Measurements from ENCODE around the gene CA9. TPM values are rescaled to one million over a fixed set of nuclear protein-coding genes. Genes with fewer than 3 reads are reported as not detected.
A peak's percentile ranks its signal among the peaks of the same experiment; 100 is the strongest.

Gene CA9
- total RNA-seq, 1 donor from 2014 or later = 0.98 TPM

GRCh38 chr9:35682520-35683315 lies 9.0 kb downstream of the CA9 start:
- no peak overlapping the region for H3K4me3 ChIP-seq
- peaks cover 13% of the 10 kb centered on the region for H3K4me1 ChIP-seq

GRCh38 chr9:35683323-35683722 lies 9.6 kb downstream of the CA9 start:
- Histone ChIP-seq H3K27ac (no peak overlapping the region), H3K4me3 (no peak overlapping the region), H3K4me1 (peaks cover 19% of the 10 kb centered on the region), H3K36me3 (peaks cover 0 to 11% of the 10 kb centered on the region in 2 donors), H3K9me3 (no peaks in the 10 kb centered on the region), H3K27me3 (no peaks in the 10 kb centered on the region)
- no peak for TF ChIP-seq POLR2A (IDR thresholded peaks at IDR 0.05)
- no peak for TF ChIP-seq POLR2AphosphoS5 (IDR thresholded peaks at IDR 0.05; ENCODE audit: insufficient read depth in 1 of 2, low read depth in 1 of 2)
- no peak for TF ChIP-seq CTCF (IDR thresholded peaks at IDR 0.05)
- DNase-seq (ENCODE audit: extremely low spot score in 2 of 2) = no peak
- intact Hi-C loops (cut with DNase I) = no loop called here

More at GRCh38 chr9:35682520-35683315, 9.0 kb downstream of the CA9 start:
- H3K27ac ChIP-seq = no peak overlapping the region
- peaks cover 0 to 11% of the 10 kb centered on the region in 2 donors for H3K36me3 ChIP-seq
- intact Hi-C loops (cut with DNase I) = no loop called here
- DNase-seq (ENCODE audit: extremely low spot score in 2 of 2) = no peak
- H3K9me3 ChIP-seq = no peaks in the 10 kb centered on the region
- TF ChIP-seq POLR2A (IDR thresholded peaks at IDR 0.05) (no peak), POLR2AphosphoS5 (IDR thresholded peaks at IDR 0.05; ENCODE audit: insufficient read depth in 1 of 2, low read depth in 1 of 2) (peak in 1 of 2 donors; percentile 28)
- no peaks in the 10 kb centered on the region for H3K27me3 ChIP-seq

GRCh38 chr9:35684921-35685320 lies 11.2 kb downstream of the CA9 start:
- Histone ChIP-seq H3K27me3 (no peaks in the 10 kb centered on the region), H3K4me1 (peaks cover 27% of the 10 kb centered on the region), H3K9me3 (no peaks in the 10 kb centered on the region), H3K36me3 (peaks cover 0 to 11% of the 10 kb centered on the region in 2 donors), H3K27ac (no peak overlapping the region), H3K4me3 (peak overlapping the region in 1 of 2 donors; percentile 28)
- intact Hi-C loops (cut with DNase I) = no loop called here
- DNase-seq (ENCODE audit: extremely low spot score in 2 of 2) = no peak
- TF ChIP-seq POLR2AphosphoS5 (IDR thresholded peaks at IDR 0.05; ENCODE audit: insufficient read depth in 1 of 2, low read depth in 1 of 2) (no peak), POLR2A (IDR thresholded peaks at IDR 0.05) (no peak), CTCF (IDR thresholded peaks at IDR 0.05) (no peak)

GRCh38 chr9:35685506-35685905 lies 11.8 kb downstream of the CA9 start:
- TF ChIP-seq POLR2A (IDR thresholded peaks at IDR 0.05) = no peak
- H3K4me3 ChIP-seq = peak overlapping the region; percentile 19 to 28
- no peak for DNase-seq (ENCODE audit: extremely low spot score in 2 of 2)
- no peaks in the 10 kb centered on the region for H3K9me3 ChIP-seq
- intact Hi-C loops (cut with DNase I) = no loop called here
- H3K36me3 ChIP-seq = peaks cover 0 to 11% of the 10 kb centered on the region in 2 donors
- no peak overlapping the region for H3K27ac ChIP-seq
- no peaks in the 10 kb centered on the region for H3K27me3 ChIP-seq
- peaks cover 32% of the 10 kb centered on the region for H3K4me1 ChIP-seq

GRCh38 chr9:35686222-35687203 lies 12.8 kb downstream of the CA9 start:
- no peak for TF ChIP-seq POLR2A (IDR thresholded peaks at IDR 0.05)
- TF ChIP-seq POLR2AphosphoS5 (IDR thresholded peaks at IDR 0.05; ENCODE audit: insufficient read depth in 1 of 2, low read depth in 1 of 2) = no peak
- TF ChIP-seq CTCF (IDR thresholded peaks at IDR 0.05) = no peak
- intact Hi-C loops (cut with DNase I) = no loop called here
- H3K9me3 ChIP-seq = no peaks in the 10 kb centered on the region
- DNase-seq (ENCODE audit: extremely low spot score in 2 of 2) = no peak
- peak overlapping the region; percentile 1 for H3K27ac ChIP-seq
- no peaks in the 10 kb centered on the region for H3K27me3 ChIP-seq
- H3K36me3 ChIP-seq = peaks cover 0 to 11% of the 10 kb centered on the region in 2 donors
- H3K4me1 ChIP-seq = peaks cover 32% of the 10 kb centered on the region
- H3K4me3 ChIP-seq = peak overlapping the region; percentile 79 to 90

Data from vagina (tissue), 2 donors.